ENCODE measurements around the gene DGAT2L6. TPM values are rescaled to one million over a fixed set of nuclear protein-coding genes. Genes with fewer than 3 reads are reported as not detected.

DGAT2L6 gene
- total RNA-seq, 2 donors from 2014 or later = not detected

- H3K4me1 ChIP-seq (ENCODE audit: control insufficient read depth, insufficient read depth, low read length) = no peaks in the 10 kb centered on the region
- no peak overlapping the region for H3K4me3 ChIP-seq (ENCODE audit: low read length)
- no peak for TF ChIP-seq CTCF (conservative IDR thresholded peaks at IDR 0.05)
- Mint-ChIP-seq H3K9me3 (peaks cover 48% of the 10 kb centered on the region), H3K36me3 (ENCODE audit: low read depth) (peaks cover 21% of the 10 kb centered on the region), H3K4me3 (no peak overlapping the region), H3K27me3 (ENCODE audit: insufficient read depth) (no peaks in the 10 kb centered on the region), H3K27ac (peak overlapping the region; percentile 80), H3K4me1 (peaks cover 29% of the 10 kb centered on the region)
- 50 to 80% methylated on average over 2 to 7 of the region's 7 CpGs for WGBS, 2 experiments (ENCODE audit: insufficient coverage in 1 of 2, insufficient read length in 1 of 2)
- H3K27ac ChIP-seq (ENCODE audit: low read depth, low read length) = no peak overlapping the region
- no peak overlapping the region for H3K9ac ChIP-seq (ENCODE audit: extremely low read depth, low read length, poor library complexity, severe bottlenecking)
- H3K36me3 ChIP-seq (ENCODE audit: control insufficient read depth, insufficient read depth, low read length) = peaks cover 15% of the 10 kb centered on the region
- no peak for DNase-seq
- H3K27me3 ChIP-seq (ENCODE audit: control insufficient read depth, insufficient read depth, low read length, poor library complexity, severe bottlenecking) = no peaks in the 10 kb centered on the region
- H3K9me3 ChIP-seq (ENCODE audit: control insufficient read depth, low read length) = no peaks in the 10 kb centered on the region
Measured at GRCh38 chrX:70169281-70169680, 8.0 kb upstream of the DGAT2L6 start.

- Histone ChIP-seq H3K4me1 (ENCODE audit: control insufficient read depth, insufficient read depth, low read length) (no peaks in the 10 kb centered on the region), H3K36me3 (ENCODE audit: control insufficient read depth, insufficient read depth, low read length) (no peaks in the 10 kb centered on the region), H3K9ac (ENCODE audit: extremely low read depth, low read length, poor library complexity, severe bottlenecking) (no peak overlapping the region), H3K4me3 (ENCODE audit: low read length) (no peak overlapping the region), H3K27ac (ENCODE audit: low read depth, low read length) (peak overlapping the region; percentile 60), H3K27me3 (ENCODE audit: control insufficient read depth, insufficient read depth, low read length, poor library complexity, severe bottlenecking) (no peaks in the 10 kb centered on the region), H3K9me3 (ENCODE audit: control insufficient read depth, low read length) (no peaks in the 10 kb centered on the region)
- no peak for DNase-seq
- H3K4me3 Mint-ChIP-seq = no peak overlapping the region
- H3K9me3 Mint-ChIP-seq = peaks cover 51% of the 10 kb centered on the region
- peaks cover 2% of the 10 kb centered on the region for H3K36me3 Mint-ChIP-seq (ENCODE audit: low read depth)
- WGBS, 2 experiments (ENCODE audit: insufficient coverage in 1 of 2, insufficient read length in 1 of 2) = 84% methylated on average over 2 of the region's 2 CpGs; no CpG with 5 or more reads in 1 of the 2 experiments
- peaks cover 29% of the 10 kb centered on the region for H3K4me1 Mint-ChIP-seq
- H3K27me3 Mint-ChIP-seq (ENCODE audit: insufficient read depth) = no peaks in the 10 kb centered on the region
- no peak for TF ChIP-seq CTCF (conservative IDR thresholded peaks at IDR 0.05)
- H3K27ac Mint-ChIP-seq = no peak overlapping the region
Measured at GRCh38 chrX:70171624-70172023, 5.7 kb upstream of the DGAT2L6 start.

GRCh38 chrX:70172221-70172620 lies 5.1 kb upstream of the DGAT2L6 start:
- Histone ChIP-seq H3K4me3 (ENCODE audit: low read length) (no peak overlapping the region), H3K27me3 (ENCODE audit: control insufficient read depth, insufficient read depth, low read length, poor library complexity, severe bottlenecking) (no peaks in the 10 kb centered on the region), H3K27ac (ENCODE audit: low read depth, low read length) (no peak overlapping the region), H3K9ac (ENCODE audit: extremely low read depth, low read length, poor library complexity, severe bottlenecking) (no peak overlapping the region), H3K4me1 (ENCODE audit: control insufficient read depth, insufficient read depth, low read length) (no peaks in the 10 kb centered on the region), H3K36me3 (ENCODE audit: control insufficient read depth, insufficient read depth, low read length) (no peaks in the 10 kb centered on the region), H3K9me3 (ENCODE audit: control insufficient read depth, low read length) (no peaks in the 10 kb centered on the region)
- no peak overlapping the region for H3K4me3 Mint-ChIP-seq
- DNase-seq = no peak
- H3K9me3 Mint-ChIP-seq = peaks cover 48% of the 10 kb centered on the region
- H3K4me1 Mint-ChIP-seq = peaks cover 28% of the 10 kb centered on the region
- 86 to 100% methylated on average over 1 of the region's 3 CpGs for WGBS, 2 experiments (ENCODE audit: insufficient coverage in 1 of 2, insufficient read length in 1 of 2)
- H3K27ac Mint-ChIP-seq = no peak overlapping the region
- H3K36me3 Mint-ChIP-seq (ENCODE audit: low read depth) = no peaks in the 10 kb centered on the region
- H3K27me3 Mint-ChIP-seq (ENCODE audit: insufficient read depth) = no peaks in the 10 kb centered on the region
- no peak for TF ChIP-seq CTCF (conservative IDR thresholded peaks at IDR 0.05)
